Epithelial cell of prostate (primary cell): Measurements from ENCODE around the gene SFRP5.

Experiments
- DNase-seq: peaks from one replicate; pipeline ENCODE4 v3.0.0-alpha.2; 2011; ENCODE audit warnings: low read depth, low spot score
- H3K27ac ChIP-seq: fragments of 450-650 bp; 2 replicates; pipeline ENCODE4 v1.5.1; 2017; ENCODE audit warnings: mild to moderate bottlenecking

The SFRP5 gene

DNA sequence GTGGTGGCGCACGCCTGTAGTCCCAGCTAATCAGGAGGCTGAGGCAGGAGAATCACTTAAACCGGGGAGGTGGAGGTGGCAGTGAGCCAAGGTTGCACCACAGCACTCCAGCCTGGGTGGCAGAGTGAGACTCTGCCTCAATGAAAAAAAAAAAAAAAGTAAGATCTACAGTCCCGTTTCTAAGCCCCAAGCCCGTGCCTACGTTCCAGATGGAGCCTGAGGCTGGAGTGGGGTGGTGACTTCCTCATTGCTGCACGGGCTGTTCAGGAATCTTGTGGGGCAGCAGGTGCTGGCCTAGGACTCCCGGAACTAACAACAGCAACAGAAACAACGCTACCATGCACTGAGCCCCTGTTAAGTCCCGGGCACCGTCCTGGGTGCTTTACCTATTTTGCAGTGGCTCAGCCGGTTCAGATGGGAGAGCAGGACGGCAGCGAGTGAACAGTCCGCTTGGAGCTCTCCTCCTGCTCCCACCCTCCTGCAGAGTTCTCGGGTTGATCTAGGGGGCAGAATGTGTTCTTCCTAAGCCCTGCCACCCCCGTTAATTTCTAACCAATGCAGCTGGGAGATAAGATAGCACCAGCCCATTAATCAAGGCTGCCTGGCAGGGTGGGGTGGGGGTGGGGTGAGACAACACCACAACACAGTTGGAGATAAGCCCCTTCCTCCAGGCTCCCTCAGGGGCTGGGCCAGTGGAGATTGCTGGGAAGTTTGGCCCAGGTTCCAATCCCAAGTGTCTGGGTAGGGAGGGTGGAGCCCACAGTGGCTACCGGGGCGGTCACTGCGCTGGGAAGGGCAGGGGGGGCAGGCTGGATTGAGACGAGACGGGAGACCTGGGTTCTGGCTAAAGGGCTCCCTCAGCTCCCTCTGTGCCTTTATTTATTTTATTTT, 17.0 kb upstream of the SFRP5 start:
- H3K27ac ChIP-seq, result no peak overlapping the region
- DNase-seq, result no peak

DNA sequence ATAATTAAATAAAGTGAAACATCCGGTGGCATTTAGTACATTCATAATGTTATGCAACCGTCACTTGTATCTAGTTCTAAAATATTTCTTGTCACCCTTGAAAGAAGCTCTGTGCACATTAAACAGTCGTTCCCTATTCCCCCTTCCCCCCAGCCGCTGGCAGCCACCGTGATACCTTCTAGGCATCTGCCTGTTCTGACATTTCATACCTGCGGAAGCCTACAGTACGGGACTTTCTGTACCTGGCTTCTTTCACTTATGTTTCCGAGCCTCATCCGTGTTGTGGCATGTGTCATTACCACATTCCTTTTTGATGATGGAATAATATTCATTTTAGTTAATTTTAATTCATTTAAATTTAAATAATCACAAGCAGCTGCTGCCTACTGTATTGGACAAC, 13.9 kb upstream of the SFRP5 start:
- no peak overlapping the region for H3K27ac ChIP-seq
- DNase-seq, result no peak

DNA sequence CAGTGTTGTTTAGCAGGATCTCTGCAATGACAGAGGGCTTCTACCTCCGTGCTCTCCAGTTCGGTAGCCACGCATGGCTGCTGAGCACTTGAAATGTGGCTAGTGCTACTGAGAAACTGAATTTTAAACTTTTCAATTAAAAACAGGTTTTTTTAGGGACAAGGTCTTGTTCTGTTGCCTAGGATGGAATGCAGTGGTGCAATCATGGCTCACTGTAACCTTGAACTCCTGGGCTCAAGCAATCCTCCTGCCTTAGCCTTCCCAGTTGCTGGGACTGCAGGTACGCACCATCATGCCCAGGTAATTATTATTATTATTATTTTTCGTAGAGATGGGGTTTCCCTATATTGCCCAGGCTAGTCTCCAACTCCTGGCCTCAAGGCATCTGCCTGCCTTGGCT, 13.4 kb upstream of the SFRP5 start:
- no peak overlapping the region for H3K27ac ChIP-seq
- DNase-seq, result no peak

DNA sequence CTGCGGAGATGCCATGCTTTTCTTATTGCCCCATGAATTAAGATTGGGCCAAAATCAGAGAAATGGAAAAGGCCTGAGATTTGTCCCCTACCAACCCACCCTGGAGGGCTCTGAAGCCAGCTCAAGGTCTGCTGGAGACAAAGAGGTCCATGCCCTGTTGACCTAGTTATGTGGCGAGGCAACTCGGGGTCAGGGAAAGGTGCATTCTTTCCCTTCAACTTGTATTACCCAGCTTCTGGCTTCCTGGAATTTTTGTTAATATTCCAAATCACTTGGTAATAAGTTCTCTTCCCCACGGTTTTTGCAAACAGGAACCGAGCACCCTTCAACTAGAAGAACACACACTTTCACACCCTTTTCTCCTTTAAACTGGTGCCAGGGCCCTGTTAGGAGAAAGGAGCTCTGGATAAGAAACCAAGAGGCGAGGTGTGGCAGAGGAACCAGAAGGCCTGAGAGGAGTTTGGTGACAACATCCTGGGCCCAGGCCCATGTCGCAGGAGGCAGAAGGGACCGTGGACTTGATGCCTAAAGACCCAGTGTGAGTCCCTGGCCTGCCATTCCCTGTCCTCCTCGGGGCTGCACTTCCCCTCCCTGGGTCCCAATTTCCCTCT, 12.5 kb upstream of the SFRP5 start:
- H3K27ac ChIP-seq, result no peak overlapping the region
- DNase-seq, result no peak

- H3K27ac ChIP-seq, result no peak overlapping the region
These were observed 10.8 kb upstream of the SFRP5 start for GRCh38 chr10:97782455-97783228.

GRCh38 chr10:97781618-97782331, 10.0 kb upstream of the SFRP5 start:
- no peak for DNase-seq
- no peak overlapping the region for H3K27ac ChIP-seq

More at GRCh38 chr10:97782455-97783228, 10.8 kb upstream of the SFRP5 start:
- DNase-seq, result no peak

- H3K27ac ChIP-seq, result no peak overlapping the region
- DNase-seq, result no peak
These were observed 9.2 kb upstream of the SFRP5 start for GRCh38 chr10:97780841-97781617.

- no peak for DNase-seq
- no peak overlapping the region for H3K27ac ChIP-seq
These were observed 8.2 kb upstream of the SFRP5 start for GRCh38 chr10:97779975-97780374.

DNA sequence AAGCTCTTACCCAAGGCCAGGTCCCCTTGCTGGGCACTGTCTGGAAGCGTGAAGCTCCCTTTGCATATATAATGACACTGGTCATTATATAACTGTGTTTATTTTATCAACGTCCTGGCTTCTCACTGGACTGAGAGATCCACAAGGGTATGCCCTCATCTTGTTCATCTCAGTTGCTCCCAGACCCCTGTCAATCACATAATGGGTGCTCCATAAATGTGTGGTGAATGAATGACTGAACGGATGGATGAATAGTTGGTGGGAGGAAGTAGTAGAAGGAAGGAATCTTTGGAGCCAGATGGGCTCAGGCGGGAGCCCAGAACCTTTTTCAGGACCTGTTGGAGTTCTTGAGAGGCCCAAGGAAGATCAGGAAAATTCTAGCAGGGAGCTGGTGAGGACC, 7.7 kb upstream of the SFRP5 start:
- no peak for DNase-seq
- H3K27ac ChIP-seq, result no peak overlapping the region

GRCh38 chr10:97778452-97779302, 6.9 kb upstream of the SFRP5 start:
- no peak overlapping the region for H3K27ac ChIP-seq
- DNase-seq, result no peak

DNA sequence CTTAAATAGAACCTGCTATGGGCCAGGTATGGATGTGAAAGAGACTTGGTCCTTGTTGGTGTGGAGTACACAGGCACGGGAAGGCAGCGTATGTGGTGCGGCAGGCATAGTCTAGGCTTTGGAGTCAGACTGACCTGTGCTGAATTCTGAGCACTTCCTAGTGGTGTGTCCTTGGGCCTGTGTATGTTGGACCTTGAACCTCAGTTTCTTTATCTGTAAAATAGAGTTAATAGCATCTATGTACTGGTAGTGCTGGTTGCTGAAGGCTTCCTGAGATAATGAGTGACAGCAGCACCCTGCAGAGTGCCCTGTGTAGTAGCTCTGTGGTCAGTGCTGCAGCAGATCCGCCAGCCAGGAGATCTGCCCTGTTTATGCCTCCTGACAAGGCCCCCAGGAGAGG, 5.3 kb upstream of the SFRP5 start:
- no peak for DNase-seq
- no peak overlapping the region for H3K27ac ChIP-seq

GRCh38 chr10:97774811-97775294, 3.1 kb upstream of the SFRP5 start:
- H3K27ac ChIP-seq, result no peak overlapping the region
- DNase-seq, result no peak

DNA sequence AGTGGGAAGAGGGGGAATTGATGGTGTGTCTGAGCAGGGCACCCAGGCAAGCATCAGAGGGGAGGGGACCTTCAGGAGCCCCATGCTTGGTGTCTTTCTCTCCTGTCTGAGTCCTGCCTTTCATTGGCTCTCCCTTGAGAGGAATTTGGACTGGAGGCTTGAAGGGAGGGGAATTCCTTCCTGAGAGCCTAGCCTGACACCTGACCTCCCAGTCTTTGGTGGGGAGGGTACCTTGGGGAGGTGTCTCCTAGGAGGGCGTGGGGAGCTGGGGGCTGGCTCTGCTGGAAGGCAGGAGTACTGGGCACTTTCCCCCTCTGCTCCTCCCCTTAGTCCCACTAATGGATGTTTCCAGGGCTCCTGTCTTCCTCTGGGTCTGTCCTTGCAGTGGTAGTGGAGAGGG, 1.3 kb upstream of the SFRP5 start:
- no peak for DNase-seq
- H3K27ac ChIP-seq, result no peak overlapping the region

- no peak overlapping the region for H3K27ac ChIP-seq
- no peak for DNase-seq
These were observed 526 bp downstream of the SFRP5 start for GRCh38 chr10:97771055-97771891.

DNA sequence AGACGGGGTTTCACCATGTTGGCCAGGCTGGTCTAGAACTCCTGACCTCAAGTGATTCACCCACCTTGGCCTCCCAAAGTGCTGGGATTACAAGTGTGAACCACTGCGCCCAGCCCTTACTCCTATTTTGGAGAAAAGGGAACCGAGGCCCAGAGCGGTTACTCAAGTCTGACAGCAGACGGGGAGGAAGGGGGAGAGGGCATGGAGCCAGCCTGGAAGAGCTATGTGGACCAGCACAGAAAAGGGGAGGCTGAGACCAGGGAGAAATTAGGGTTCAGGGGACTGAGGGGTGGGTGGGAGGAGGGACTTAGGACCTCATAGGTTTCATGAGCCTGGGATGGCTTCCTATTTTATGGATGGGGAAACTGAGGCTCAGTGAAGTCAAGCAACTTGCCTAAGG, 1.5 kb downstream of the SFRP5 start:
- no peak for DNase-seq
- no peak overlapping the region for H3K27ac ChIP-seq

DNA sequence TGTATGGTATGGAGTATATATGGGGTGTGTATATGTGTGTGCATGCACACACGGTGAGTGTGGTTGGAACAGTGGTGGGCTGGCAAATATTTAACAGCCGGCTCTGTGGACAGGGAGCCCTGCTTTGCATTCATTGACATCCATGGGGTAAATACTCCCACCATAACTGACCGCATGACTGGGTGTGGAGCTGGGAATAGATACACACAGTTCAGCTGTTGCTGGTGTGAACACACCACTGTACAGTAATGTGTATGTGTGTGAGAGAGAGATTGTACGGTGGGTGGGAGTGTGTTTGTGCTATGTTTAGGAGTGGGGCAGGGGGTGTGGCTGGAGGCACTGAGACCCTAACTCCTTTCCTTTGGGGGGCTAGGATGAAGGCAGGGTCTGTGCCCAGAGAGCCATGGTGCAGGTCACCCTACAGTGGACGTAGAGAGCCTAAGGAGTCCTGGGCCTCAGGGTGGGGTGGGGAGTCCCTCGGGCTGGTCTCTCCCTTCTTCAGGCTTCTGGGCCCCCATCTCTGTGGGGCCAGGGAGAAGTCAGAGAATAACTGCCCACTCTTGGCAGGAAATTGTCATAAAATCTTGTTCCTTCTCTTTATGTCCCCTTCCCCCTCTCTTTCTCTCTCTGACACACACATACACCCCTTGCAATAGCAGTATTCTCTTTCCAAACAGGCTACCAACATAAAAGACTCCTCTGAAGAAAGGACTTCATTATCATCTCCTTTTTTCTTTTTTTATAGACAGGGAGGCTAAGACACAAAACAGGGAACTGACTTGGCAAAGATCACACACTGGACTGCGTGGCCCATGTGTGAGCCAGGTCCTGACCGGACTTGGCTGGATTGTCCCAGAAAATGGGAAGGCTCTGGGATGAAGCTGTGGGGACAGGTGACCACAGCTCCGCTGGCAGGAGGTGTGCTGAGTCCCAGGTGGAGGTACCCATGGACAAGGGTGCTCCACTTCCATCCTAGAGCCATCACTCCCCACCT, 3.2 kb downstream of the SFRP5 start:
- no peak overlapping the region for H3K27ac ChIP-seq
- DNase-seq, result no peak
